Measurements from ENCODE around the gene BTBD10.
A peak's percentile ranks its signal among the peaks of the same experiment; 100 is the strongest.

BTBD10 gene

GRCh38 chr11:13486926-13487660, 24.1 kb upstream of the BTBD10 start:
- TF ChIP-seq CTCF (IDR thresholded peaks at IDR 0.05; ENCODE audit: control extremely low read depth, extremely low read depth, low read depth, missing control alignments): peak; percentile 70
- no peak for DNase-seq (ENCODE audit: extremely low spot score)
- ChIA-PET POLR2A (no interaction called here), CTCF (interaction anchor here (0.7 to 2.9 kb wide), 24 partner anchors 9 to 767 kb away, joined by 3 to 19 read pairs (median 3); no protein-coding TSS in a partner anchor)

- no peak for DNase-seq (ENCODE audit: extremely low spot score)
- ChIA-PET POLR2A (no interaction called here), CTCF (interaction anchor here (1.8 kb wide), 1 partner anchor 13 kb away, joined by 7 read pairs; no protein-coding TSS in a partner anchor)
- TF ChIP-seq CTCF (IDR thresholded peaks at IDR 0.05; ENCODE audit: control extremely low read depth, extremely low read depth, low read depth, missing control alignments): no peak
Measured at GRCh38 chr11:13480198-13480597, 17.2 kb upstream of the BTBD10 start.

GRCh38 chr11:13479688-13480087, 16.7 kb upstream of the BTBD10 start:
- ChIA-PET POLR2A (no interaction called here), CTCF (interaction anchor here (1.8 to 3.2 kb wide), 2 partner anchors 8 to 12 kb away, joined by 7 to 19 read pairs; no protein-coding TSS in a partner anchor)
- TF ChIP-seq CTCF (IDR thresholded peaks at IDR 0.05; ENCODE audit: control extremely low read depth, extremely low read depth, low read depth, missing control alignments): no peak
- DNase-seq (ENCODE audit: extremely low spot score): no peak

- no peak for DNase-seq (ENCODE audit: extremely low spot score)
- CTCF ChIA-PET: interaction anchor here (1.1 to 1.5 kb wide), 2 partner anchors 10 to 12 kb away, joined by 5 to 7 read pairs; no protein-coding TSS in a partner anchor
- no peak for TF ChIP-seq CTCF (IDR thresholded peaks at IDR 0.05; ENCODE audit: control extremely low read depth, extremely low read depth, low read depth, missing control alignments)
- POLR2A ChIA-PET: no interaction called here
Measured at GRCh38 chr11:13475091-13475490, 12.1 kb upstream of the BTBD10 start.

GRCh38 chr11:13473013-13473722, 10.1 kb upstream of the BTBD10 start:
- POLR2A ChIA-PET: no interaction called here
- no peak for TF ChIP-seq CTCF (IDR thresholded peaks at IDR 0.05; ENCODE audit: control extremely low read depth, extremely low read depth, low read depth, missing control alignments)
- DNase-seq (ENCODE audit: extremely low spot score): no peak
- CTCF ChIA-PET: interaction anchor here (0.9 to 2.4 kb wide), 5 partner anchors 8 to 28 kb away, joined by 3 to 16 read pairs (median 3); no protein-coding TSS in a partner anchor

- no peak for DNase-seq (ENCODE audit: extremely low spot score)
- no peak for TF ChIP-seq CTCF (IDR thresholded peaks at IDR 0.05; ENCODE audit: control extremely low read depth, extremely low read depth, low read depth, missing control alignments)
- POLR2A ChIA-PET: no interaction called here
- CTCF ChIA-PET: interaction anchor here (1.2 kb wide), 1 partner anchor 18 kb away, joined by 5 read pairs; no protein-coding TSS in a partner anchor
Measured at GRCh38 chr11:13468750-13469149, 5.7 kb upstream of the BTBD10 start.
